Effector memory CD4-positive, alpha-beta T cell (primary cell): ENCODE data around the gene RANBP17.
A peak's percentile ranks its signal among the peaks of the same experiment; 100 is the strongest.

Experiments used
- DNase-seq, 3 donors: peaks; one replicate each; pipeline ENCODE4 v3.0.0-alpha.2; 2020
- H3K27ac ChIP-seq: 2 replicates; pipeline ENCODE4 v1.7.0; 2013; ENCODE audit warnings: mild to moderate bottlenecking, low read length, moderate library complexity; ENCODE audit not compliant: insufficient read depth, poor library complexity, severe bottlenecking
- H3K27me3 ChIP-seq: replicated peaks from 2 replicates; pipeline ENCODE4 v1.7.0; 2013; ENCODE audit warnings: mild to moderate bottlenecking, low read length; ENCODE audit not compliant: insufficient read depth, control insufficient read depth, poor library complexity, severe bottlenecking
- H3K36me3 ChIP-seq: 2 replicates; pipeline ENCODE4 v1.7.0; 2013; ENCODE audit warnings: mild to moderate bottlenecking, low read length, moderate library complexity; ENCODE audit not compliant: control insufficient read depth, insufficient read depth
- H3K4me1 ChIP-seq: 2 replicates; pipeline ENCODE4 v1.7.0; 2013; ENCODE audit warnings: low read length, mild to moderate bottlenecking; ENCODE audit not compliant: control insufficient read depth, insufficient read depth, poor library complexity, severe bottlenecking
- H3K4me3 ChIP-seq: 2 replicates; pipeline ENCODE4 v1.7.0; 2013; ENCODE audit warnings: low read length, low read depth, mild to moderate bottlenecking; ENCODE audit not compliant: insufficient read depth, poor library complexity, severe bottlenecking
- H3K9me3 ChIP-seq: 2 replicates; pipeline ENCODE4 v1.7.0; 2013; ENCODE audit warnings: mild to moderate bottlenecking, low read length, moderate library complexity; ENCODE audit not compliant: control insufficient read depth

Gene RANBP17

GRCh38 chr5:171323806-171324632 lies 462.2 kb downstream of the RANBP17 start:
- Histone ChIP-seq H3K4me1 (no peaks in the 10 kb centered on the region), H3K27me3 (peaks cover 15% of the 10 kb centered on the region), H3K9me3 (no peaks in the 10 kb centered on the region), H3K4me3 (no peak overlapping the region), H3K36me3 (no peaks in the 10 kb centered on the region), H3K27ac (no peak overlapping the region)
- no peak for DNase-seq

DNA sequence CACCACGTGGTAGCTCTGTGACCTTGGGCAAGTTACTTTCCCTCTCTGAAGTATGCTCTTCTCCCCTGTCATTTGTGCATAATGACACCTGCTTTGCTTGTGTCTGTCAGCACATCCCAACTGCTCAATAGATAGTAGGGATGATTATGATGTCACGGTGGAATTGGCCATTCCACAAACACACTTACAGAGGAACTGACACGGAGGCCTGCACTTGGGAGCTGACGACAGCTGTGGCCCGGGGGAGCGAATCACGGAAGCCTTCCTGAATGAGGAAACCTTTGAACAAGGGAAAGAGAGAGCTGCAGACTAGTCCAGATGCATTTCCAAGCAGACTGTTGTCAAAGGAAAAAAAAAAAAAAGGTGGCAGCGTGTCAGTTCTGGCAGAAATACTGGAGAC lies 468.2 kb downstream of the RANBP17 start:
- DNase-seq, result no peak
- Histone ChIP-seq H3K27me3 (no peaks in the 10 kb centered on the region), H3K36me3 (no peaks in the 10 kb centered on the region), H3K4me3 (no peak overlapping the region), H3K4me1 (no peaks in the 10 kb centered on the region), H3K27ac (no peak overlapping the region), H3K9me3 (no peaks in the 10 kb centered on the region)

- Histone ChIP-seq H3K4me3 (no peak overlapping the region), H3K27ac (no peak overlapping the region), H3K4me1 (no peaks in the 10 kb centered on the region), H3K27me3 (no peaks in the 10 kb centered on the region), H3K36me3 (no peaks in the 10 kb centered on the region), H3K9me3 (no peaks in the 10 kb centered on the region)
- DNase-seq, result no peak
Measured at GRCh38 chr5:171335616-171336015, 473.8 kb downstream of the RANBP17 start.

DNA sequence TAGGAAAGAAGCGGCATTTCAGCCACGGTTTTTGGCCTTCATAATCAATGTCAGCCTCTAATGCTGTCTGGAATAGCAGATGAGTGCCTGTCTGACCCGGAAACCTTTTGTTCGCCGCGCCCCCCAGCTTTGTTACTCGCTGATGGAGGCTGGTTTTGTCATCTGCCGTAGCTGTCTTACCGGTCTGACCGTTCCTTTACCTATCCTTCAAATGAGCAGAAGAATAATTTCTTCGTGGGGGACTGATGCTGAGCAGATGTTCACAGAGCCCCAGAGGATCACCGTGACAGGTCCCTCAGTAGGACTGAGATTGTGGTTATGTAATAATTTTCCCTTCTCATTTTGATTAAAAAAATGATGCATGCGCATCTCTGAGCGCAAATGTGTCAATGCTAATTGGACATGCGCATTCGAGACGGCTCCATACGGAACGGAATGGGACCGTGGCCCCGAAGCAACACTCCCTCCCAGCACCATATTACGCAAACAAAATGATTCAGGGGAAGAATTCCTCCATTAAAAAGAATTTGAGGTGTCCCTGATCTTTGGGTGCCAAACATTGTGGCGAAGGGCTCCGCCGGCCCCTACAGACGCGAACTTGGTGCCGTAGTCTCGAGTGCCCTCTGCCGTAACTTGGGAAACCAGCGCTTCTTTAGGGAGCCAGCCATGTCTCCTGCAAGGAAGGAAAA lies 474.8 kb downstream of the RANBP17 start:
- Histone ChIP-seq H3K4me3 (peak overlapping the region; percentile 24), H3K4me1 (no peaks in the 10 kb centered on the region), H3K9me3 (no peaks in the 10 kb centered on the region), H3K36me3 (no peaks in the 10 kb centered on the region), H3K27ac (no peak overlapping the region), H3K27me3 (no peaks in the 10 kb centered on the region)
- DNase-seq, result no peak

DNA sequence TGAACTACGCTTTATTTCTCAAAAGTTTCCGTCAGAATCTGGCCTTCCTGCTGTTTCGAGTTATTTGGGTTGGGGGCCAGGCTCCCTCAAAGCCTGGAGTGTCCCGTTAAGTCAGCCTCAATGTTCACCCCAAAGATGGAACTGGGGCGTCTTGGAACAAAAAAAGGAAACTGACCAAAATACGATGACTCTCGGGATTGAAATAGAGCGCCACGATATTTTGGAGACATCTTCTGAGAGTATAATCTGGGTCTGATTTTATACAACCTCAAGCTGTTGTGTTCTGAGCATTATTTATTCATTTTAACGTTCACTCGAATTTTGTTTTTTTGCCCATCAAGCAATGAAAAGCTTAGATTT lies 475.4 kb downstream of the RANBP17 start:
- DNase-seq, result no peak
- no peaks in the 10 kb centered on the region for H3K27me3 ChIP-seq
- peak overlapping the region; percentile 24 for H3K4me3 ChIP-seq
- H3K36me3 ChIP-seq, result no peaks in the 10 kb centered on the region
- H3K27ac ChIP-seq, result no peak overlapping the region
- no peaks in the 10 kb centered on the region for H3K9me3 ChIP-seq
- H3K4me1 ChIP-seq, result no peaks in the 10 kb centered on the region

GRCh38 chr5:171340042-171340441 lies 478.2 kb downstream of the RANBP17 start:
- no peaks in the 10 kb centered on the region for H3K36me3 ChIP-seq
- no peaks in the 10 kb centered on the region for H3K4me1 ChIP-seq

DNA sequence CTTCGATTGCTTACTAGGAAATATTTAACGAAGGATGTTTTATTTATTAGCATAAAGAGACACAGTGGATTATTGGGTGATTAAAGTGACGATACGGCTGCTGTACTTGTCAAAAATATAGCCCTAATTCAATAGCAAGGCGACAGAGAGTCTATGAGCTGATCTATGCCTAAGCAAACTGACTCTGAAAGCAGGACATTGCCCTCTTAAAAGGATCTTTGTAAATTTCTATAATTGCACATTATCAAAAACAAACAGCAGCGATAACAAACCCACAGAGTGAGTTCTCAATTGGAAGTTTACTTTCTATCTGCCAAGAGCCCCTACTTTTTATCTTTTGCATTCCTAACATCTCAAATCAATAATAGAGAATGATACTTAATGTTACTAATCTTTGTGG lies 478.7 kb downstream of the RANBP17 start:
- H3K36me3 ChIP-seq, result no peaks in the 10 kb centered on the region
- H3K9me3 ChIP-seq, result no peaks in the 10 kb centered on the region
- DNase-seq, result no peak
- H3K27ac ChIP-seq, result no peak overlapping the region
- H3K4me1 ChIP-seq, result no peaks in the 10 kb centered on the region
- no peaks in the 10 kb centered on the region for H3K27me3 ChIP-seq
- H3K4me3 ChIP-seq, result no peak overlapping the region

More at GRCh38 chr5:171340042-171340441, 478.2 kb downstream of the RANBP17 start:
- H3K27me3 ChIP-seq, result no peaks in the 10 kb centered on the region
- DNase-seq, result no peak
- no peak overlapping the region for H3K27ac ChIP-seq
- H3K4me3 ChIP-seq, result no peak overlapping the region
- no peaks in the 10 kb centered on the region for H3K9me3 ChIP-seq

GRCh38 chr5:171342362-171343111 lies 480.7 kb downstream of the RANBP17 start:
- Histone ChIP-seq H3K36me3 (no peaks in the 10 kb centered on the region), H3K4me1 (no peaks in the 10 kb centered on the region), H3K27me3 (no peaks in the 10 kb centered on the region), H3K9me3 (no peaks in the 10 kb centered on the region), H3K4me3 (no peak overlapping the region), H3K27ac (no peak overlapping the region)
- DNase-seq, result peak in 1 of 3 donors; percentile 15

GRCh38 chr5:171344936-171345608 lies 483.3 kb downstream of the RANBP17 start:
- DNase-seq, result no peak
- Histone ChIP-seq H3K27ac (no peak overlapping the region), H3K4me1 (no peaks in the 10 kb centered on the region), H3K9me3 (no peaks in the 10 kb centered on the region), H3K4me3 (no peak overlapping the region), H3K27me3 (no peaks in the 10 kb centered on the region), H3K36me3 (no peaks in the 10 kb centered on the region)
